DND-41 (cell line): ENCODE measurements around the gene CD300LD.

ENCODE experiments used
- CTCF ChIP-seq: IDR thresholded peaks from 2 replicates; pipeline ENCODE4 v1.5.1; 2012; ENCODE audit warnings: borderline replicate concordance, low read length, moderate library complexity, mild to moderate bottlenecking; ENCODE audit not compliant: poor library complexity, severe bottlenecking; ENCODE audit errors: extremely low read depth
- EZH2 ChIP-seq: IDR thresholded peaks from 3 replicates; pipeline ENCODE4 v1.6.1; 2012; ENCODE audit warnings: borderline replicate concordance, low read depth, mild to moderate bottlenecking, moderate library complexity, low read length, inconsistent platforms; ENCODE audit not compliant: severe bottlenecking

GRCh38 chr17:74641224-74641957, 49.3 kb upstream of the CD300LD start:
- TF ChIP-seq CTCF (no peak), EZH2 (no peak)
